ENCODE data around the gene UBTF.

The UBTF gene

GRCh38 chr17:44198721-44199552 is 20.5 kb downstream of the UBTF start:
- DNase-seq: no peak
- no peaks in the 10 kb centered on the region for H3K27me3 ChIP-seq (replicated peaks)
- peaks cover 29% of the 10 kb centered on the region for H3K36me3 ChIP-seq (replicated peaks)
- in situ Hi-C loops (cut with HindIII; ENCODE audit: low pct_ligation_motif_present, low sequenced_read_pairs): no loop called here
- H3K27ac ChIP-seq: peak overlapping the region; percentile 78
- TF ChIP-seq, protein P1, sequence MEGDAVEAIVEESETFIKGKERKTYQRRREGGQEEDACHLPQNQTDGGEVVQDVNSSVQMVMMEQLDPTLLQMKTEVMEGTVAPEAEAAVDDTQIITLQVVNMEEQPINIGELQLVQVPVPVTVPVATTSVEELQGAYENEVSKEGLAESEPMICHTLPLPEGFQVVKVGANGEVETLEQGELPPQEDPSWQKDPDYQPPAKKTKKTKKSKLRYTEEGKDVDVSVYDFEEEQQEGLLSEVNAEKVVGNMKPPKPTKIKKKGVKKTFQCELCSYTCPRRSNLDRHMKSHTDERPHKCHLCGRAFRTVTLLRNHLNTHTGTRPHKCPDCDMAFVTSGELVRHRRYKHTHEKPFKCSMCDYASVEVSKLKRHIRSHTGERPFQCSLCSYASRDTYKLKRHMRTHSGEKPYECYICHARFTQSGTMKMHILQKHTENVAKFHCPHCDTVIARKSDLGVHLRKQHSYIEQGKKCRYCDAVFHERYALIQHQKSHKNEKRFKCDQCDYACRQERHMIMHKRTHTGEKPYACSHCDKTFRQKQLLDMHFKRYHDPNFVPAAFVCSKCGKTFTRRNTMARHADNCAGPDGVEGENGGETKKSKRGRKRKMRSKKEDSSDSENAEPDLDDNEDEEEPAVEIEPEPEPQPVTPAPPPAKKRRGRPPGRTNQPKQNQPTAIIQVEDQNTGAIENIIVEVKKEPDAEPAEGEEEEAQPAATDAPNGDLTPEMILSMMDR (IDR thresholded peaks at IDR 0.05; ENCODE audit: low read depth, low read length, missing control alignments): no peak
- peak overlapping the region; percentile 76 for H3K4me3 ChIP-seq (ENCODE audit: low read depth, low read length)

DNA sequence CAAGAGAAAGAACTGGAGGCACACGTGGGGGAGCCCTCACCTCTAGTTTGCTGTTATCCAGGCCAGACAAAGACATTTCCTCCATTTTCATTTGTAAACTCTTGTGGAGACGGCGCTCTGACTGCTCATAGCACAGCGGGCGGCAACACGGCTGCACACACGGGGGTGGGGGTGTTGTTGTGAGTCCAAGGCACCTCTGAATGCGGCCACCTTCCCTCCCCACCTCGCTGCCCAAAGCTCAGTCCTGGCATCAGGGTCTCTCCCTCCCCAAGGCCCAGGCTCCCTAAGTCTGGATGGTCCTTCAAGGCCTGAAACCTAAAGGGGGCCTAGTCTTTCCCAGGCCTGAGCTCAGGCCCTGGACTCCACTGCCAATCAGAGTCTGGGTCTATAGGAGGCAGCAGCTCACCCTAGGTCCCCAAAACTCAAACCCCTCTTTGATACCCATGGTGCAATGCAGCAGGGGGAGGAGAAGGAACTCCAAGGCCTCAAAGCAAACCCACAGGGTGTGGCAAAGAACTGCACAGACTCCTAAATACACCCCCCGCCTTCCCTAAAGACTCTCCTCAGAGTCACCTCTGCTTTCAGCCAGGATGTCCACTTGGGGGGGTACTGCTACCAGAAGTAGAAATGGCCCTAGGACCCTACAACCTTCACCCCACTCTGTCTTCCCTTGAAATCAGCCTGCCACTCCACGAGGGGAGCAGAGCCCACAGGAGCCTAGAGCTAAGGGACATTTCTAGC is 21.3 kb downstream of the UBTF start:
- H3K36me3 ChIP-seq (replicated peaks): peaks cover 37% of the 10 kb centered on the region
- H3K4me3 ChIP-seq (ENCODE audit: low read depth, low read length): peak overlapping the region; percentile 76
- no peak for DNase-seq

DNA sequence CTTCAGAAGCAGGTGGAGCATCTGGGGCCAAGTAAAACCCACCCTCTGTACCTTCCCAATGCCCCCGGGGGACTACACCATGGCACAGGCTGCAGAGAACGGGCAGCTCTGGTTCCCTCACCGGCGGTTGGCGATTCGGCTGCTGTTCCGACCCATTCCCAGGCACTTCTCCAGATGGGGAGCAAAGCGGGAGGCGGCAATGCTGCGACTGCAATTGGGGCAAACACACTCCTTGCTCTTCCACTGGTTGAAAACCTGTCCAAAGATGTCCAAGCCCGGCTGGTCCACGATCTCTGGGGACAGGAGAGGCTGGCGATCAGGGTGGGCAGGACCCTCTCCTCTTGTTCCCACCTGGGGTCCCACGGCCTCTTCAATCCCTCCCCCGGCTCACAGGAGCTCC is 22.4 kb downstream of the UBTF start:
- in situ Hi-C loops (cut with HindIII; ENCODE audit: low pct_ligation_motif_present, low sequenced_read_pairs): no loop called here
- TF ChIP-seq, protein P1 (IDR thresholded peaks at IDR 0.05; ENCODE audit: low read depth, low read length, missing control alignments): no peak
- no peak for DNase-seq
- no peak overlapping the region for H3K27ac ChIP-seq
- no peaks in the 10 kb centered on the region for H3K27me3 ChIP-seq (replicated peaks)
- H3K36me3 ChIP-seq (replicated peaks): peaks cover 40% of the 10 kb centered on the region
- H3K4me3 ChIP-seq (ENCODE audit: low read depth, low read length): no peak overlapping the region

More for the DNA sequence above, 21.3 kb downstream of the UBTF start:
- in situ Hi-C loops (cut with HindIII; ENCODE audit: low pct_ligation_motif_present, low sequenced_read_pairs): no loop called here
- Histone ChIP-seq H3K27ac (peak overlapping the region; percentile 78), H3K27me3 (replicated peaks) (no peaks in the 10 kb centered on the region)
- TF ChIP-seq, protein P1 (IDR thresholded peaks at IDR 0.05; ENCODE audit: low read depth, low read length, missing control alignments): peak; percentile 26

GRCh38 chr17:44193326-44194084 is 26.0 kb downstream of the UBTF start:
- in situ Hi-C loops (cut with HindIII; ENCODE audit: low pct_ligation_motif_present, low sequenced_read_pairs): no loop called here
- no peaks in the 10 kb centered on the region for H3K27me3 ChIP-seq (replicated peaks)
- TF ChIP-seq, protein P1 (IDR thresholded peaks at IDR 0.05; ENCODE audit: low read depth, low read length, missing control alignments): no peak
- no peak for DNase-seq
- H3K27ac ChIP-seq: no peak overlapping the region
- H3K4me3 ChIP-seq (ENCODE audit: low read depth, low read length): no peak overlapping the region
- peaks cover 63% of the 10 kb centered on the region for H3K36me3 ChIP-seq (replicated peaks)

DNA sequence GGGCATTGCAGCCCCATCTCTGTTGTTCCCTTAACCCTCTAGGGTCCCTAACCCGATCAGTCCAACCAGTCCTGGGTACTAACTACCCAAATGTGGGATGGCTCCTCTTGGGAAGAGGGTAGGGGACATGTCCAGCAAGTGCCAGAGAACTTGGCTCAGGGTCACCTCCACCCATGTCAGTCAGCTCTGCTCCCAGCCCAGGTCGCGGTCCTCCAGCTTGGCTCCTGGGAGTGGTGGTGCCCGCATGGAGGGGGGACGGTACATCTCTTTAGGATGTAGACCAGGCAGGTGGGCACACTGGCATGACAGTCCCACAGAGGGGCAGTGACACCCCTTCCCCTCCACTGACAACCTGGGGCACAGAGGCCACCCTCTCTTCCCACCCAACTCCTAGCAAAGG is 26.7 kb downstream of the UBTF start:
- Histone ChIP-seq H3K4me3 (ENCODE audit: low read depth, low read length) (no peak overlapping the region), H3K36me3 (replicated peaks) (peaks cover 62% of the 10 kb centered on the region), H3K27ac (no peak overlapping the region), H3K27me3 (replicated peaks) (no peaks in the 10 kb centered on the region)
- in situ Hi-C loops (cut with HindIII; ENCODE audit: low pct_ligation_motif_present, low sequenced_read_pairs): no loop called here
- TF ChIP-seq, protein P1 (IDR thresholded peaks at IDR 0.05; ENCODE audit: low read depth, low read length, missing control alignments): no peak
- no peak for DNase-seq

All from brain microvascular endothelial cell (primary cell).